ENCODE data around the gene ZNF124.
A peak's percentile ranks its signal among the peaks of the same experiment; 100 is the strongest.
"Not testable (repeated sequence)": the region's sequence is repeated elsewhere in the genome, so short reads cannot be mapped to it uniquely, and the experiment has no call there.

The ZNF124 gene

GRCh38 chr1:247121382-247121781 lies 50.4 kb downstream of the ZNF124 start:
- no peaks in the 10 kb centered on the region for H3K9me3 ChIP-seq (ENCODE audit: control insufficient read depth, low read depth, low read length)
- H3K27me3 ChIP-seq (ENCODE audit: control insufficient read depth, insufficient read depth, low read length), result no peaks in the 10 kb centered on the region
- no peaks in the 10 kb centered on the region for H3K36me3 ChIP-seq (ENCODE audit: control insufficient read depth, low read depth, low read length)
- H3K4me3 ChIP-seq (ENCODE audit: low read length), result no peak overlapping the region
- no peak overlapping the region for H3K9ac ChIP-seq (ENCODE audit: low read length)
- no peaks in the 10 kb centered on the region for H3K4me1 ChIP-seq (ENCODE audit: control insufficient read depth, low read depth, low read length)
- H3K27ac ChIP-seq (ENCODE audit: low read length), result no peak overlapping the region

- not testable (repeated sequence) for H3K9ac ChIP-seq (ENCODE audit: low read length); H3K27ac ChIP-seq (ENCODE audit: low read length); H3K36me3 ChIP-seq (ENCODE audit: control insufficient read depth, low read depth, low read length); H3K27me3 ChIP-seq (ENCODE audit: control insufficient read depth, insufficient read depth, low read length); H3K4me3 ChIP-seq (ENCODE audit: low read length); H3K4me1 ChIP-seq (ENCODE audit: control insufficient read depth, low read depth, low read length); H3K9me3 ChIP-seq (ENCODE audit: control insufficient read depth, low read depth, low read length)
Observed at GRCh38 chr1:247120408-247120668, 51.5 kb downstream of the ZNF124 start.

GRCh38 chr1:247119600-247120407 lies 52.0 kb downstream of the ZNF124 start:
- no peaks in the 10 kb centered on the region for H3K36me3 ChIP-seq (ENCODE audit: control insufficient read depth, low read depth, low read length)
- H3K27me3 ChIP-seq (ENCODE audit: control insufficient read depth, insufficient read depth, low read length), result no peaks in the 10 kb centered on the region
- H3K27ac ChIP-seq (ENCODE audit: low read length), result no peak overlapping the region
- H3K9me3 ChIP-seq (ENCODE audit: control insufficient read depth, low read depth, low read length), result no peaks in the 10 kb centered on the region
- no peaks in the 10 kb centered on the region for H3K4me1 ChIP-seq (ENCODE audit: control insufficient read depth, low read depth, low read length)
- H3K4me3 ChIP-seq (ENCODE audit: low read length), result no peak overlapping the region
- no peak overlapping the region for H3K9ac ChIP-seq (ENCODE audit: low read length)

DNA sequence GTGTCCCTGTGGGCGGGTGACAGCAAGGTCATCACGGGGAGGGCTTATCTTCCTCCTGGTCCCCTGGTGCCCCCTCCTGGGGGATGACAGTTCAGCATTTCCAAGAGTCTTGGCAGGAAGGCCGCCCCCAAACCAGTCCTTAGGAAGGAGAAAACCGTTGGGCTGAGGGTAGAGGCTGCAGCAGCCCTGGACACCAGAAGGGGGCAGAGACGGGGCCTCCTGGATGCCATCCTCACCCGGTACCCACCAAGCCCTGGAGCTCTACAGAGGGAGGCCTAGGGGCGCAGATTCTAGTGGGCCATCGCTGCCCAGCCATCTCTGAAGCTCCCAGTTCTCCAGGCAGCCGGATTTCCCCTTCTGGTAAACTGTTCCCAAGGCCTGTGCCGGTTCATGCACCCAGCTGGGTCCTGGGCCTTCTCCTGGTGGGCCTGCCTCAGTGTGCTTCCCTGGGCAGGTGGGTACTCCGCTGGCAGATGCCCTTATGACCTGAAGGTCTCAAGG lies 52.8 kb downstream of the ZNF124 start:
- Histone ChIP-seq H3K36me3 (ENCODE audit: control insufficient read depth, low read depth, low read length) (no peaks in the 10 kb centered on the region), H3K27ac (ENCODE audit: low read length) (no peak overlapping the region), H3K4me1 (ENCODE audit: control insufficient read depth, low read depth, low read length) (no peaks in the 10 kb centered on the region), H3K4me3 (ENCODE audit: low read length) (no peak overlapping the region), H3K9ac (ENCODE audit: low read length) (no peak overlapping the region), H3K27me3 (ENCODE audit: control insufficient read depth, insufficient read depth, low read length) (no peaks in the 10 kb centered on the region), H3K9me3 (ENCODE audit: control insufficient read depth, low read depth, low read length) (no peaks in the 10 kb centered on the region)

GRCh38 chr1:247115545-247115944 lies 56.3 kb downstream of the ZNF124 start:
- H3K27ac ChIP-seq (ENCODE audit: low read length), result no peak overlapping the region
- no peaks in the 10 kb centered on the region for H3K4me1 ChIP-seq (ENCODE audit: control insufficient read depth, low read depth, low read length)
- no peak overlapping the region for H3K9ac ChIP-seq (ENCODE audit: low read length)
- H3K36me3 ChIP-seq (ENCODE audit: control insufficient read depth, low read depth, low read length), result no peaks in the 10 kb centered on the region
- peaks cover 29% of the 10 kb centered on the region for H3K27me3 ChIP-seq (ENCODE audit: control insufficient read depth, insufficient read depth, low read length)
- H3K9me3 ChIP-seq (ENCODE audit: control insufficient read depth, low read depth, low read length), result no peaks in the 10 kb centered on the region
- H3K4me3 ChIP-seq (ENCODE audit: low read length), result no peak overlapping the region

GRCh38 chr1:247115141-247115510 lies 56.7 kb downstream of the ZNF124 start:
- Histone ChIP-seq H3K9ac (ENCODE audit: low read length) (no peak overlapping the region), H3K4me1 (ENCODE audit: control insufficient read depth, low read depth, low read length) (no peaks in the 10 kb centered on the region), H3K4me3 (ENCODE audit: low read length) (no peak overlapping the region), H3K27ac (ENCODE audit: low read length) (no peak overlapping the region), H3K9me3 (ENCODE audit: control insufficient read depth, low read depth, low read length) (no peaks in the 10 kb centered on the region), H3K36me3 (ENCODE audit: control insufficient read depth, low read depth, low read length) (no peaks in the 10 kb centered on the region), H3K27me3 (ENCODE audit: control insufficient read depth, insufficient read depth, low read length) (peaks cover 33% of the 10 kb centered on the region)

DNA sequence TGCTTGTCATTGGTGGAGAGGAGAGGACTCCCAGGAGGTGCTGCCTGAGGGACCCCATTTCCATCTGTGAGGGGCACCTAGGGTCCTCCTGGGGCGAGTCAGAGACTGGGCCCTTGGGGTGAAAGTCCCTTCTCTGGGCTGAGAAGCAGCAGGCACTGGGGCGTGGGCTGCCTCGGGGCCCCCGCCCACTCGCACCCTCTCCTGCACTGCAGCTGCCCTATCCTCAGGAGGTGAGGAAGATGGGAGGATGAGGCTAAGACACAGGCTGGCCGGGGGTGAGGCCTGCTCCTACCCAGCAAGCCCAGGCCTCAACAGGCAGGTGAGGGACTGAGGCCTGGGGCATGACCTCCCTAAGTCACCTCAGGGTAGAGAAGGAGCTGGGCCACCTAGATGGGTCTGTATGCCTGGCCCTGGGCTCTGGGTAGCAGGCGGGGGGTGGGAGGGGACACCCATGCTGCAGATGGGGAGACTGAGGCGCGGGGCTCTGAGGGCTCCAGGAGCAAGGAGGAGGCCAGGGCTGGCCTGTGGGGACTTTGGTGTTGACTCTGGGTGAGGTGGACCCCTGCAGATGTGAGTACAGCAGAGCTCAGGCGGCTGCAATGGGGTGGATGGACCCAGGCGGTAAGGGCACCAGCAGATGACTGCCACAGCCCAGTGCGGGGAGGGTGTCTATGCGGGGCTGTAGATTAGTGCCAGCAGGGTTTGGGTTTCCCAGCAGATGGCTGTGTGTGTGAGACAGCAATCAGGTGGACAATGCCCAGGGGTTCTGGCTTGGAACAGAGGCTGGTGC lies 57.3 kb downstream of the ZNF124 start:
- peaks cover 39% of the 10 kb centered on the region for H3K27me3 ChIP-seq (ENCODE audit: control insufficient read depth, insufficient read depth, low read length)
- H3K9ac ChIP-seq (ENCODE audit: low read length), result no peak overlapping the region

DNA sequence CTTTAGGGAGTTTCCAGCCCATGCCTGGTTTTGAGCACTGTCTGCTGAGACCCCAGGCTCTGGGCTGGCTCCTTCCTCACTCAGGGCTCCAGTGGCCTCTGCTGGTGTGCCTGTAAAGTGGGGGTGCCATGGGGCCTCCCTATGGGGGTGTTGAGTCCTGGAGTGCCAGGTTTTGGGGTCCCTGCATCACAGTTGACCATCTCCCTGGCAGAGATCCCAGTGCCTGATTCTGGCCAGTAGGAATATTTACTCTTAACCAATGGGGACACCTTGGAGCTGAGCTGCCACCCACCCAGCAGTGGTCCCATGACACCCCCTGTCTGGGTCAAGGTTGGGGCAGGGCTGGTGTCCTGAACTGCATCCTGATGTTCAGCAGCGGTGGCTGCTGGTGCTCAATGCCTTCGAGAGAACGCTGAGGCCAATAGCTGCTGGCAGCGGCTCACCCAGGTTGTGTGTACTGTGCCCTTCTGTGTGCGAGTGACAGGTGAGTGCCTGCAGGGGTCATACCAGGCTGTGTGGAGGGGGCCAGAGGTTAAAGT lies 58.0 kb downstream of the ZNF124 start:
- Histone ChIP-seq H3K27ac (ENCODE audit: low read length) (no peak overlapping the region), H3K36me3 (ENCODE audit: control insufficient read depth, low read depth, low read length) (no peaks in the 10 kb centered on the region), H3K4me3 (ENCODE audit: low read length) (no peak overlapping the region), H3K4me1 (ENCODE audit: control insufficient read depth, low read depth, low read length) (no peaks in the 10 kb centered on the region), H3K9ac (ENCODE audit: low read length) (no peak overlapping the region), H3K27me3 (ENCODE audit: control insufficient read depth, insufficient read depth, low read length) (peaks cover 46% of the 10 kb centered on the region), H3K9me3 (ENCODE audit: control insufficient read depth, low read depth, low read length) (no peaks in the 10 kb centered on the region)

More for the DNA sequence above, 57.3 kb downstream of the ZNF124 start:
- Histone ChIP-seq H3K4me1 (ENCODE audit: control insufficient read depth, low read depth, low read length) (no peaks in the 10 kb centered on the region), H3K27ac (ENCODE audit: low read length) (no peak overlapping the region), H3K36me3 (ENCODE audit: control insufficient read depth, low read depth, low read length) (no peaks in the 10 kb centered on the region), H3K4me3 (ENCODE audit: low read length) (no peak overlapping the region), H3K9me3 (ENCODE audit: control insufficient read depth, low read depth, low read length) (no peaks in the 10 kb centered on the region)

DNA sequence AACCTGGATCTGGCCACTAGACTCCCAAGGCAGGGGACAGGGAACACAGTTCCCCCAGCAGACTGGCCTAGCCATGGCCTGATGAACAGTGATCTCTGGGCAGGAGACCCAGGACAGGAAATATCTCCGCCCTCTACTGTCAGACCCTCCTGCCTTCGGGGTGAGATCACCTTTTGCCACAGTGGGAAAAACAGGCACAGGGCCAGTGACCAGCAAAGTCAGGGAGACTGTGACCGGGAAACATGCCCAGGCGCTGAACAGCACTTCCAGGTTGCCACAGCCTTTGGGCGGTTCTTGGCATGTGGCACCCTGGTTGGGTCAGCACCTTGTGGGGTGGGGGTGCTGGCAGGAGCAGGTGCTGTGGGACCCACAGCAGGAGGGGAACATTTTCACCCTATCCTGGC lies 58.7 kb downstream of the ZNF124 start:
- Histone ChIP-seq H3K27me3 (ENCODE audit: control insufficient read depth, insufficient read depth, low read length) (peaks cover 48% of the 10 kb centered on the region), H3K9me3 (ENCODE audit: control insufficient read depth, low read depth, low read length) (no peaks in the 10 kb centered on the region), H3K36me3 (ENCODE audit: control insufficient read depth, low read depth, low read length) (no peaks in the 10 kb centered on the region), H3K27ac (ENCODE audit: low read length) (no peak overlapping the region), H3K4me1 (ENCODE audit: control insufficient read depth, low read depth, low read length) (no peaks in the 10 kb centered on the region), H3K4me3 (ENCODE audit: low read length) (no peak overlapping the region), H3K9ac (ENCODE audit: low read length) (no peak overlapping the region)

- Histone ChIP-seq H3K27ac (ENCODE audit: low read length) (no peak overlapping the region), H3K36me3 (ENCODE audit: control insufficient read depth, low read depth, low read length) (no peaks in the 10 kb centered on the region), H3K9me3 (ENCODE audit: control insufficient read depth, low read depth, low read length) (no peaks in the 10 kb centered on the region), H3K9ac (ENCODE audit: low read length) (no peak overlapping the region), H3K27me3 (ENCODE audit: control insufficient read depth, insufficient read depth, low read length) (peaks cover 48% of the 10 kb centered on the region), H3K4me1 (ENCODE audit: control insufficient read depth, low read depth, low read length) (no peaks in the 10 kb centered on the region), H3K4me3 (ENCODE audit: low read length) (peak overlapping the region; percentile 65)
Observed at GRCh38 chr1:247112479-247112781, 59.4 kb downstream of the ZNF124 start.

GRCh38 chr1:247111700-247112478 lies 59.9 kb downstream of the ZNF124 start:
- Histone ChIP-seq H3K36me3 (ENCODE audit: control insufficient read depth, low read depth, low read length) (no peaks in the 10 kb centered on the region), H3K4me1 (ENCODE audit: control insufficient read depth, low read depth, low read length) (no peaks in the 10 kb centered on the region), H3K4me3 (ENCODE audit: low read length) (peak overlapping the region; percentile 65), H3K27me3 (ENCODE audit: control insufficient read depth, insufficient read depth, low read length) (peaks cover 48% of the 10 kb centered on the region), H3K27ac (ENCODE audit: low read length) (no peak overlapping the region), H3K9ac (ENCODE audit: low read length) (no peak overlapping the region), H3K9me3 (ENCODE audit: control insufficient read depth, low read depth, low read length) (no peaks in the 10 kb centered on the region)
